ENCODE data around the gene GUCA2A.
A peak's percentile ranks its signal among the peaks of the same experiment; 100 is the strongest.

Gene GUCA2A

GRCh38 chr1:42173155-42173933 is 8.8 kb upstream of the GUCA2A start:
- ChIA-PET POLR2A (ENCODE audit: low non-redundant PET) (no interaction called here), CTCF (interaction anchor here (0.6 to 1.8 kb wide), 22 partner anchors 10 to 1945 kb away, joined by 3 to 7 read pairs (median 4); partner anchors contain the start of gene FOXJ3)
- peak overlapping the region; percentile 63 for H3K27ac ChIP-seq
- DNase-seq (ENCODE audit: low spot score): peak; percentile 48
- TF ChIP-seq CTCF (conservative IDR thresholded peaks at IDR 0.05; ENCODE audit: low read depth): peak; percentile 95

- H3K27ac ChIP-seq: peak overlapping the region; percentile 63
- ChIA-PET POLR2A (ENCODE audit: low non-redundant PET) (no interaction called here), CTCF (interaction anchor here (0.5 to 1.8 kb wide), 11 partner anchors 10 to 781 kb away, joined by 3 to 6 read pairs (median 5); partner anchors contain the start of gene FOXJ3)
- DNase-seq (ENCODE audit: low spot score): no peak
- TF ChIP-seq CTCF (conservative IDR thresholded peaks at IDR 0.05; ENCODE audit: low read depth): no peak
These were observed 8.0 kb upstream of the GUCA2A start for GRCh38 chr1:42172381-42173133.

GRCh38 chr1:42171679-42172266 is 7.2 kb upstream of the GUCA2A start:
- ChIA-PET CTCF (interaction anchor here (1.0 kb wide), 1 partner anchor 66 kb away, joined by 3 read pairs; no protein-coding TSS in a partner anchor), POLR2A (ENCODE audit: low non-redundant PET) (no interaction called here)
- H3K27ac ChIP-seq: peak overlapping the region; percentile 63
- DNase-seq (ENCODE audit: low spot score): no peak
- no peak for TF ChIP-seq CTCF (conservative IDR thresholded peaks at IDR 0.05; ENCODE audit: low read depth)

GRCh38 chr1:42170779-42171621 is 6.5 kb upstream of the GUCA2A start:
- DNase-seq (ENCODE audit: low spot score): no peak
- TF ChIP-seq CTCF (conservative IDR thresholded peaks at IDR 0.05; ENCODE audit: low read depth): no peak
- no peak overlapping the region for H3K27ac ChIP-seq
- CTCF ChIA-PET: no interaction called here
- POLR2A ChIA-PET (ENCODE audit: low non-redundant PET): no interaction called here

GRCh38 chr1:42168763-42169162 is 4.2 kb upstream of the GUCA2A start:
- no peak for DNase-seq (ENCODE audit: low spot score)
- no peak for TF ChIP-seq CTCF (conservative IDR thresholded peaks at IDR 0.05; ENCODE audit: low read depth)
- POLR2A ChIA-PET (ENCODE audit: low non-redundant PET): interaction anchor here (0.6 kb wide), 1 partner anchor 143 kb away, joined by 3 read pairs; no protein-coding TSS in a partner anchor

GRCh38 chr1:42168391-42168670 is 3.8 kb upstream of the GUCA2A start:
- POLR2A ChIA-PET (ENCODE audit: low non-redundant PET): no interaction called here
- no peak for TF ChIP-seq CTCF (conservative IDR thresholded peaks at IDR 0.05; ENCODE audit: low read depth)
- peak overlapping the region; percentile 27; the same call in 1 of the 2 replicates for H3K27ac ChIP-seq
- no peak for DNase-seq (ENCODE audit: low spot score)
- CTCF ChIA-PET: no interaction called here

More at GRCh38 chr1:42168763-42169162, 4.2 kb upstream of the GUCA2A start:
- CTCF ChIA-PET: no interaction called here
- H3K27ac ChIP-seq: no peak overlapping the region
